ENCODE results near the gene BTBD10.

Gene BTBD10

DNA sequence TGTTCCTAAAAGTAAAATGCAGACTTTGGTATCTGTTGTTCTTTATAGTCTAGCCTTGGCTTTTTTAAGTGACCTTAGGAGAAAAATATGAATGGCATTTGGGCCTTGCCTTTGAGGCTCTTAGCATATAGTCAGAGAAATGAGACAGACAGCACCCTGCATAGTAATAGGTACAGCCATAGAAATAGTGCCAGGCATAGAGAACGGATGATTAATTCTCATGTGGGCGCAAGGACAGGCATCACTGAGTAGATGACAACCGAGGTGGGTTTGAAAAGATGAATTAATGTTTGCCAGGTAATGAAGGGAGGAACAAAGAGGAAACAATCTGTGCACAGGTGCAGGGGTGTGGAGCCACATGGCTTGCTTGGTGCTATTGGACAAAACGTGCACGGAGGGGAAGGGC is 95.0 kb downstream of the BTBD10 start:
- Mint-ChIP-seq H3K36me3 (peaks cover 7% of the 10 kb centered on the region), H3K9me3 (ENCODE audit: low read depth) (no peaks in the 10 kb centered on the region), H3K4me3 (no peak overlapping the region), H3K27me3 (no peaks in the 10 kb centered on the region), H3K27ac (no peak overlapping the region), H3K4me1 (ENCODE audit: low read depth) (no peaks in the 10 kb centered on the region)

DNA sequence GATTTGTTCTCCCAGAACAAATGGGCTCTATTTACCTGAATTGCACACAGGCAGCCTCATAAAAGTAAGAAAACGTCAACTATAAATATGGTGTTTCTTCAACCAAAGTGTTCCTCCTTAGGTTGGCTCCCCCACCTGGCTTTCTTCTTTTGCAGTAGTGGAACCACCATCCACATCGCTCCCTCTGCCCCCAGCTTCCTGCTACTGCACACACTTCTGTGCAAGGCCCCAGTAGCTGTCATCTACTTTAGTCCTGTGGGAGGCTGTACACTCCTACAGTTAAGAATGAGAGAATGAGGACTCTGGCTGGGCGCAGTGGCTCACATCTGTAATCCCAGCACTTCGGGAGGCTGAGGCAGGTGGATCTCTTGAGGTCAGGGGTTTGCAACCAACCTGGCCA is 95.9 kb downstream of the BTBD10 start:
- Mint-ChIP-seq H3K36me3 (peaks cover 7% of the 10 kb centered on the region), H3K4me3 (no peak overlapping the region), H3K27me3 (no peaks in the 10 kb centered on the region), H3K4me1 (ENCODE audit: low read depth) (no peaks in the 10 kb centered on the region), H3K9me3 (ENCODE audit: low read depth) (no peaks in the 10 kb centered on the region), H3K27ac (no peak overlapping the region)

DNA sequence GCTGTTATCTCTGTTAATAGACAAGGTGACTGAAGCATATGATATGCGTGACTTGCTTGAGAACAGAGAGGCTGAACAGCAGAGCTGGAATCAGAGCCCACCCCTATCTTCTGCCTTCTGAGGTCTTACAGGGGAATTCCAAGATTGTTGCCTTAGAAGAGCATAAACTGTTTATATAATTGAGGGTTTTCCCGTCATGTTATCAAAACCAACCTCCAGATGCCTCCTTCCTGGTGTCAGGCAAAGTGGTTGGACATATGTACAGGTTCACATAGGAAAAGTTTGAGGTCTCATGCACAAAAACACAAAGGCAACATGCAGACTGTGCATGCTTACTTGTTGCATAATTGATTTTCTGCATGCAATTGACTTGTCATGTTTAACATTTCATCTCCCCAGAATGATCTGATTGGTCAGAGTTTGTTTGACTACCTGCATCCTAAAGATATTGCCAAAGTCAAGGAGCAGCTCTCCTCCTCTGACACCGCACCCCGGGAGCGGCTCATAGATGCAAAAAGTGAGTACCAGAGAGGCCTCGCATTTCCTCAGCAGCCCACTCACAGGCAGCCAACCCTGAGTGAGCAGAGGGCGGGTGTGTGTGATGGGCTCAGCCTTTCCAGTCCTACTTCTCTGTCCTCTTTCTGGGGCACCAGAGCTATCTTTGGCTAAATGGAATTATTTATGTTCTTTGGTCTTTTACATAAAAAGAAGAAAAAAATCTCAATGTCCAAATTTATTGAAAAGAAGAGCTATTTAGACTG is 96.6 kb downstream of the BTBD10 start:
- Mint-ChIP-seq H3K4me3 (no peak overlapping the region), H3K27ac (no peak overlapping the region), H3K36me3 (peaks cover 7% of the 10 kb centered on the region), H3K4me1 (ENCODE audit: low read depth) (no peaks in the 10 kb centered on the region), H3K9me3 (ENCODE audit: low read depth) (no peaks in the 10 kb centered on the region), H3K27me3 (no peaks in the 10 kb centered on the region)

DNA sequence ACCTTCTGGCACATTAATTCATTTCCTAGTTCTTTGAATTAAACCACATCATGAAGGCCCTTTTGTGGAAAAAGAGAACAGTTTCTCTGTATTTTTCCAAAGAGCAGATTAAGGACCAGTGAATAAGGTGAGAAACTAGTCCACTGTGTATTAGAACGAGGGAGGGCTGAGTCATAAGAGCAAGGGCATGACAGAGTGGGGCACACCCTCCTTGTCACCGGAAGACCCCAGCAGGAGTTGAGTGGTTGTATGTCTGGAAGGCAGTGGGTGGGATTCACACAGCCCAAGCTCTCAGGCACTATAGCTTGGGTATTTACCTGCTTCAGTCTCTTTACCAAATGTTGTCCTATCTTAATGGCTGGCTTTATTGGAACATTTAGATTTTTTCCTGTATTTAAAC is 98.6 kb downstream of the BTBD10 start:
- Mint-ChIP-seq H3K4me3 (no peak overlapping the region), H3K9me3 (ENCODE audit: low read depth) (no peaks in the 10 kb centered on the region), H3K27ac (peak overlapping the region; percentile 24), H3K4me1 (ENCODE audit: low read depth) (no peaks in the 10 kb centered on the region), H3K36me3 (peaks cover 7% of the 10 kb centered on the region), H3K27me3 (no peaks in the 10 kb centered on the region)

DNA sequence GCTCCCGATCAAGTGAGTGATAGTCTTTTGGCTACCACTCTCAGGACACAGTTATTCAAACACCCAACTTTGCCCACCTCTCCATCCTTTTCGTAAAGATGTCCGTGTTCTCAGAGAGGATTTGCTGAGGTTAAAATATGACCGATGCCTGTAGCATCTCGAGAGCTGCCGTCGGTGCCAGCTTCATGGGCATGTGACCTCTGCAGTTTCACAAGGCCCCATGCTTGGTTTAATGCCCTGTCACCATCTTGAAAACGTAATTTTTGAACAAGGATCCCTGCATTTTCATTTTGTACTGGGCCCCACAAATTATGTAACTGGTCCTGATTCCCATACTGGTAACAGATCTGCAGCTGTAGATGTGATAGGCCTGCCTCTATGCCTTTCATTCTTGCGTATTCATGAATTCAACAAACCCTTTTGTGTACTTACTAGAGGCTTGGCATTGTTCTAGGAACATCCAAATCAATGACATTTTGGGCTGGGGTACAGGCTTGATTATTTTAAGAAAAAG is 100.4 kb downstream of the BTBD10 start:
- Mint-ChIP-seq H3K27ac (no peak overlapping the region), H3K9me3 (ENCODE audit: low read depth) (no peaks in the 10 kb centered on the region), H3K27me3 (no peaks in the 10 kb centered on the region), H3K4me3 (no peak overlapping the region), H3K4me1 (ENCODE audit: low read depth) (no peaks in the 10 kb centered on the region), H3K36me3 (peaks cover 4% of the 10 kb centered on the region)

DNA sequence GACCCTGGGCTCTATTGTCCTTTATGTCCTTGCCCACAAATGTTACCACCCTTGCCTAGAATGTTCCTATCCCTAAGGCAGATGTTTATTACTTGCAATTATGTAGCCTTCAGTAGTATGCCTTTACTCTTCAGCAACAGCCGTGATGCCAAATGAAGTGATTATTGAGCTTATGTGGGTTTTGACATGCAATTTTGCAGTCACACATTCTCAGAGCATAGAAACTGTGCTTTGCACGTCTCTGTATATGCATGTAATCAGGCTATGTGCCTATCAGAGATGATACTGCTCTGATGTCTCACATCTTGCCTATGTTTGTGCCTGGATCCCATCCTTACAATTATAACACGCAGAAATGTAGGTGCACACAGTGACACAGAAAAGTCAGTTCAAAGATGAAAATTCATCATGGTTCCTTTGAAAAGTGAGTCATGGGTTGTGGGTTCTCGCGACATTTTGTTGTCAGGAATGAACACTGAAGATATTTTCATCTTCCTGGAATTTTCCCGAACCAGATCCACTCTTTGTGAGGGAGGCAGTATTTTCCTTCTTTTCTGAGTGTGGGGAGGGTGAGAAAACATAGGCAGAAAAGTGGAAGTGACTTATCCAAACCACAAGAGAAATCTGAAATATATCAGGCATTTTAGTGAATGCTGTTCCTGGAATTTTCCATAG is 104.3 kb downstream of the BTBD10 start:
- no peaks in the 10 kb centered on the region for H3K27me3 Mint-ChIP-seq
- H3K36me3 Mint-ChIP-seq: peaks cover 4% of the 10 kb centered on the region
- no peaks in the 10 kb centered on the region for H3K4me1 Mint-ChIP-seq (ENCODE audit: low read depth)
- H3K9me3 Mint-ChIP-seq (ENCODE audit: low read depth): no peaks in the 10 kb centered on the region
- no peak overlapping the region for H3K4me3 Mint-ChIP-seq
- no peak overlapping the region for H3K27ac Mint-ChIP-seq

DNA sequence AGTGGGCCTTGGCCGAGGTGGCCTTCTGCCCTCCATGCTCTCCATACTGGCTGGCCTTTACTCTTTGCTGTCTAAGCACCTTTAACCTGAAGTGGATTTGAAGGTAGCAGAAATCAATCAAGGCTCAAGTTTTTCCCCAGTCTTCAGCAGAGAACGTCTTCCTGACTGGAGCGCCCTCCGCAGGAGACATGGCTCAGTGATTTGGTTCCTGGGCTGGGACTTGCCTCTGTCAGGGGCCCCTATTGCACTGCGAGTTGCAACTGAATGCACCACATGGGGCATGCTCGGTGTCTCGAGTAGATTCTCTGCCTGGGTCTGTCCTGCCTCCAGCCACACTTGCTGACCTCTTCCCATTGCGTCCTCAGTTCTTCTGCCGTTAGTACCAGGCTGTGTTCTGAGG is 105.8 kb downstream of the BTBD10 start:
- no peaks in the 10 kb centered on the region for H3K27me3 Mint-ChIP-seq
- H3K4me1 Mint-ChIP-seq (ENCODE audit: low read depth): no peaks in the 10 kb centered on the region
- H3K27ac Mint-ChIP-seq: no peak overlapping the region
- no peaks in the 10 kb centered on the region for H3K9me3 Mint-ChIP-seq (ENCODE audit: low read depth)
- H3K4me3 Mint-ChIP-seq: no peak overlapping the region
- H3K36me3 Mint-ChIP-seq: peaks cover 3% of the 10 kb centered on the region

DNA sequence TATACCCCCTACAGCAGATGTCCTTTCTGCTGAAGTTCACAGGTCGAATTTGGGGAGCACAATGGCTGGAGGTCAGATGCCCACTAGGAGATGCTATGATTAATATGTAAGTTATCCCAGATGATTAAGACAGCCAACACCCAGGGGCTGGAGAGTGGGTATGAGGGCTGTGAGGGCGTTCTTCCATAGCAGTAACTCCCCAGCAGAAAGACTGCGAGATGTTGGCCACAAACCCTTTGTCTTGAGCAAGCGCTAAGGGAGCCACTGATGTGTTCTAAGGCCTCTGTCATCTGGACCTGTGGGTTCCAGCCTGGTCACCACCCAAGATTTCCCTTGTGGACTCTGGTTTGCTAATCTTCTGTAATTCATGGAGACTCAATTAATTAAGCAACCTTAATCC is 107.8 kb downstream of the BTBD10 start:
- Mint-ChIP-seq H3K4me3 (no peak overlapping the region), H3K27ac (no peak overlapping the region), H3K4me1 (ENCODE audit: low read depth) (no peaks in the 10 kb centered on the region), H3K9me3 (ENCODE audit: low read depth) (no peaks in the 10 kb centered on the region), H3K36me3 (peaks cover 3% of the 10 kb centered on the region), H3K27me3 (no peaks in the 10 kb centered on the region)

DNA sequence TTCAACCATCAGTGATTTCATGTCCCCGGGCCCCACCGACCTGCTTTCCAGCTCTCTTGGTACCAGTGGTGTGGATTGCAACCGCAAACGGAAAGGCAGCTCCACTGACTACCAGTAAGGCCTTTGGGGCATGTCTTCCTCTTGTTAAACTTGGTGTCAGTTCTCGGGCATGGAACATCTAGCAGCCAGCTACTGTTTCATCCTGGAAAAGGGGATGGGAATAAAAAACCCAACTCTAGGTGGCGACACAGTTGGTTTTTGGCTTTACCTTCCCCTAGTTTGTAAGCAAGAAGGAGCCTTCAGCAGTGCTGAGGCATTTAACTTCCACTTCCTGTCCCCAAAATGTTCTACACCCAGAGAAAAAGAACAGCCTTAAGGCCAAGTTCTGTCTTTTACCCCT is 108.7 kb downstream of the BTBD10 start:
- H3K36me3 Mint-ChIP-seq: peaks cover 3% of the 10 kb centered on the region

DNA sequence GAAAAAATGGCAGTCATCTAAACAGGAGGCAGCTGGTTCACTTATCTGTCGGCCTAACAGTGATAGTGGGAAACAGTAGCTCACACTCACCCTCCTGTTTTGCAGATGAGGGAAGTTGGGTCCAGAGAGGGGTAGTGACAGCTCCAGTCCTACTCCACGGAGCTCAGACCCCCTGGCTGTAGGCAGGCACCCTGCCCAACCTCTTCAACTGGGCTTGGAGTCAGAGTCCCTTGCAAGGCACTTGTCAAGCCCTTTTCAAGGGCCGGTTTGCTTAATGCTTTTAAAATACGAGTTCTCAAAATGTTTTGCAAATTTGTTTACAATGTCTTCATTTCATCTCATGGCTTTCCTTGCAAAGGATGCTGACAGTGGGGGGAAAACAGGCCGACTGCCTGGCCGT is 110.3 kb downstream of the BTBD10 start:
- Mint-ChIP-seq H3K4me1 (ENCODE audit: low read depth) (peaks cover 13% of the 10 kb centered on the region), H3K4me3 (no peak overlapping the region), H3K27me3 (no peaks in the 10 kb centered on the region), H3K9me3 (ENCODE audit: low read depth) (no peaks in the 10 kb centered on the region), H3K36me3 (peaks cover 3% of the 10 kb centered on the region), H3K27ac (no peak overlapping the region)

More for the DNA sequence above, 108.7 kb downstream of the BTBD10 start:
- Mint-ChIP-seq H3K9me3 (ENCODE audit: low read depth) (no peaks in the 10 kb centered on the region), H3K27ac (no peak overlapping the region), H3K4me1 (ENCODE audit: low read depth) (peaks cover 1% of the 10 kb centered on the region), H3K4me3 (no peak overlapping the region), H3K27me3 (no peaks in the 10 kb centered on the region)

DNA sequence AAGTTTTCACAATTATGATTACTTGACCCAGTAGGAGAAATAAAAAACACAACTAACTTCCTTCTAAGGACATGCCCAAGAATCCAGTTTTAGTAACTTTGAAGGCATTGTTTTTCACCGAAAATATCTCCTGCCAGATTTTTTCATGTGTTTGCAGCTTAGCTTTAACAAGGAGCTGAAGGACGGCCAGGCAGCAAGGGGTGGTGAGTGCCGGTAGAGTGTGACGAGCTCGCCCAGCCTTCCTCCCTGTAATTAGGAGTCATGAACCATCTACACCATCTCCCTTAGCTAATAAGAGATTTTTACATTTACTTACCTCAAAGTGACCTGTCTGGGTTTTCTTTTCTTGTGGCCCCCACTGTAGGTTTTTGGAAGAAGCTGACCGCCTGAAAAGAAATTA is 113.4 kb downstream of the BTBD10 start:
- no peak overlapping the region for H3K27ac Mint-ChIP-seq
- H3K27me3 Mint-ChIP-seq: no peaks in the 10 kb centered on the region

DNA sequence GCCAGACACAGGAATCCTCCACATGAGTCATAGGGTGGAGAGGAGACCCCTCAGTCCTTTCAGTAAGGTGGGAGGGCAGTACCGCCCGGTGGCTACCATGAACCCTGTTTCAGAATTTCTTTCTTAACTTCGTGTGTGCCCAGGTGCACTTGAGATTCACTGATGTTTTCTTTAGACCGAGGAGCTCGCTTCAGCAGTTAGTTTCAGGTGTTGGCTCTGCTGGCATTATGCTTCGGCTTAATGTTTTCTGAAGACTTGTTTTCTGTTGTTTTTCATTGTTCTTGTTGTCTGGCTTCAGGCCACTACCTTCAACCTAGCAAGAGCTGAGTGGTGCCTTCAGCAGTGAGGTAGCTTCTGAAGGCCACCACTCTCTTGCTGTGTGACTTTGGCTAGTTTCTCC is 114.0 kb downstream of the BTBD10 start:
- no peaks in the 10 kb centered on the region for H3K27me3 Mint-ChIP-seq

More for the DNA sequence above, 113.4 kb downstream of the BTBD10 start:
- Mint-ChIP-seq H3K36me3 (no peaks in the 10 kb centered on the region), H3K4me3 (no peak overlapping the region), H3K4me1 (ENCODE audit: low read depth) (peaks cover 26% of the 10 kb centered on the region), H3K9me3 (ENCODE audit: low read depth) (no peaks in the 10 kb centered on the region)

DNA sequence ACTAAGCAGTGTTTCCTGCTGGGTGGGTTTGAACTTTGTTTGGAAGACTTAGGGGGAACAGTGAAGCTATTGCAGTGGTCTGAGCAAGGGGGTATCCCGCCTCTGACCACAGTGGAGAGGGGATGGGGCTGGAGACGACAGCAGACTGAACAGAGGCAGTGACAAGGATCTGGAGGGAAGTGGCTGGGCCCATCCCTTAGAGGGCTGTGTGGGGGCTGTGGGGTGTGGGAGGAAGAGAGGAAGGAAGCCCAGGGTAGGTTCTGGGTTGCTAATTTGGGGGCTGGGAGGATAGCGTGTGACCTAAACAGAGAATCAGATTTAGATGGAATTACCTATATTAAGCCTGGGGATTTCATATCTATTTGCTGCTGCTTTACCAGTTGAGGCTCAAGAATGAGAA is 114.7 kb downstream of the BTBD10 start:
- no peaks in the 10 kb centered on the region for H3K36me3 Mint-ChIP-seq
- peaks cover 32% of the 10 kb centered on the region for H3K4me1 Mint-ChIP-seq (ENCODE audit: low read depth)
- no peak overlapping the region for H3K4me3 Mint-ChIP-seq
- peak overlapping the region; percentile 24 for H3K27ac Mint-ChIP-seq
- H3K9me3 Mint-ChIP-seq (ENCODE audit: low read depth): no peaks in the 10 kb centered on the region
- no peaks in the 10 kb centered on the region for H3K27me3 Mint-ChIP-seq

More for the DNA sequence above, 114.0 kb downstream of the BTBD10 start:
- no peak overlapping the region for H3K27ac Mint-ChIP-seq
- H3K4me3 Mint-ChIP-seq: no peak overlapping the region
- H3K36me3 Mint-ChIP-seq: no peaks in the 10 kb centered on the region
- H3K4me1 Mint-ChIP-seq (ENCODE audit: low read depth): peaks cover 31% of the 10 kb centered on the region
- no peaks in the 10 kb centered on the region for H3K9me3 Mint-ChIP-seq (ENCODE audit: low read depth)

DNA sequence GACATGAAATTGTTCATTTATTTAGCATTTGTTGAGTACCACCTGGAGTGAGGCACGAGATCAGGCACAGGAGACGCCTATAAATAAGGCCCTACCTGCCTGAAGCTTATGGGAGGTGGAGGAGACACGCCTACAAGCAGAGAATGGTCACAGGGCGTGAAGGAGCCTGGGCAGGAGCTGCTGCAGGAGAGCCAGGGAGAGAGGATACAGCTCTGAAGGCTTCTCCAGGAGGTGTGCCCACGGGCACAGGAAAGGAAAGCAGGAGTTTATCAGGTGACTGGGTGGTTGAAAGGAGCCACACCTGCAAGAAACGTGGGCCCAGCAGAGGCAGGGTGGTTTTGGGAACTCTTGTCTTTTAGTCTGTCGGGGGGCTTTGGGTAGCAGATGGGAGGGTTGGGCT is 115.1 kb downstream of the BTBD10 start:
- H3K4me3 Mint-ChIP-seq: no peak overlapping the region
- no peaks in the 10 kb centered on the region for H3K27me3 Mint-ChIP-seq
- H3K9me3 Mint-ChIP-seq (ENCODE audit: low read depth): no peaks in the 10 kb centered on the region
- no peaks in the 10 kb centered on the region for H3K36me3 Mint-ChIP-seq
- peaks cover 32% of the 10 kb centered on the region for H3K4me1 Mint-ChIP-seq (ENCODE audit: low read depth)
- H3K27ac Mint-ChIP-seq: peak overlapping the region; percentile 24

DNA sequence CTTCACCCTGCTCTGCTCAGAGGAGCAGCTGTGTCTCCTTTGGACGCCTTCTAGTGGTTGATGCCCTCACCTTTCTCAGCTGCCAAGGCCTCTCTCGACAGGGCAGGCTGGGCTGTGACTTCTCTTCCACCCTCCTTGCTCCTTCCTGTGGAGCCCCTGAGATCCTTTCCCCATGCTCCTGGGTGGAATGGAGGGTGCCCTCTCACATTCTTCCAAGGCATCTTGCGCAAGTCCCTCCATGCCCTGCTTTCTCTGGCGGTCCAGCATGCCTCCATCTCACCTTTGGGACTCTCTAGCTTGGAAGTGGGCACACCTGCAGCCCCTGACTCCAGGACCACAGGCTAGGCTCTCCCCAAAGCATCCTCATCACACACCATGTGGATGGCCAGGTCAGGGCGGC is 116.6 kb downstream of the BTBD10 start:
- Mint-ChIP-seq H3K9me3 (ENCODE audit: low read depth) (no peaks in the 10 kb centered on the region), H3K4me3 (no peak overlapping the region), H3K27me3 (no peaks in the 10 kb centered on the region), H3K27ac (no peak overlapping the region), H3K36me3 (no peaks in the 10 kb centered on the region), H3K4me1 (ENCODE audit: low read depth) (peaks cover 34% of the 10 kb centered on the region)

Measured in activated naive CD8-positive, alpha-beta T cell (primary cell).